Thoracic aorta (tissue), 2 donors: ENCODE measurements around the gene PTPRS. TPM values are rescaled to one million over a fixed set of nuclear protein-coding genes. Genes with fewer than 3 reads are reported as not detected.

Source experiments
- ATAC-seq: fragments of 150-250 bp; one replicate; pipeline ENCODE4 v1.8.0; 2017; ENCODE audit warnings: low read depth; ENCODE audit not compliant: insufficient number of reproducible peaks, low FRiP score
- DNase-seq: peaks from one replicate; pipeline ENCODE4 v3.0.0-alpha.2; 2020; ENCODE audit warnings: low spot score
- H3K27ac ChIP-seq, 2 donors: fragments of 200-600 bp; sonication (generic); 1 replicate in 1 of 2; 2 replicates in 1 of 2; pipeline ENCODE4 v1.5.1; 2016; ENCODE audit warnings: mild to moderate bottlenecking in 2 of 2, moderate library complexity in 2 of 2
- H3K27me3 ChIP-seq: fragments of 200-600 bp; sonication (generic); replicated peaks from 2 replicates; pipeline ENCODE4 v1.6.0; 2016; ENCODE audit warnings: mild to moderate bottlenecking; ENCODE audit not compliant: insufficient read depth
- H3K36me3 ChIP-seq: fragments of 200-600 bp; sonication (generic); one replicate; pipeline ENCODE4 v1.5.1; 2016
- H3K4me1 ChIP-seq, 2 donors: fragments of 200-600 bp; sonication (generic); 1 replicate in 1 of 2; 2 replicates in 1 of 2; pipeline versions ENCODE4 v1.5.1 to v1.6.0; 2016; ENCODE audit warnings: low read depth in 2 of 2, mild to moderate bottlenecking in 1 of 2; ENCODE audit not compliant: control insufficient read depth in 1 of 2
- H3K4me3 ChIP-seq: fragments of 200-600 bp; sonication (generic); 2 replicates; pipeline ENCODE4 v1.5.1; 2016; ENCODE audit warnings: mild to moderate bottlenecking
- H3K9me3 ChIP-seq: fragments of 200-600 bp; sonication (generic); 2 replicates; pipeline ENCODE4 v1.5.1; 2016
- CTCF ChIP-seq: fragments of 200-600 bp; sonication (generic); IDR thresholded peaks from one replicate; pipeline ENCODE4 v1.5.1; 2019; ENCODE audit warnings: antibody characterized with exemption
- total RNA-seq, 2 donors: library from RNA; depleted of rRNA; stranded (reverse); fragments of >200 nt; gene quantifications; one replicate each; pipeline versions ENCODE4 v1.1.0 to v1.2.3, GENCODE V29; 2016

Gene PTPRS
- total RNA-seq, 2 donors from 2014 or later, result 272 to 356 TPM

- TF ChIP-seq CTCF, result no peak
- no peak for DNase-seq
- H3K9me3 ChIP-seq, result no peaks in the 10 kb centered on the region
Measured at GRCh38 chr19:5349041-5349440, 8.4 kb upstream of the PTPRS start.

GRCh38 chr19:5345895-5346386 lies 5.3 kb upstream of the PTPRS start:
- Histone ChIP-seq H3K27me3 (no peaks in the 10 kb centered on the region), H3K4me3 (no peak overlapping the region), H3K27ac (no peak overlapping the region), H3K36me3 (no peaks in the 10 kb centered on the region), H3K4me1 (no peaks in the 10 kb centered on the region), H3K9me3 (no peaks in the 10 kb centered on the region)
- DNase-seq (no peak), ATAC-seq (no peak)
- TF ChIP-seq CTCF, result no peak

More at GRCh38 chr19:5349041-5349440, 8.4 kb upstream of the PTPRS start:
- no peak overlapping the region for H3K27ac ChIP-seq
- no peak overlapping the region for H3K4me3 ChIP-seq
- no peaks in the 10 kb centered on the region for H3K27me3 ChIP-seq
- no peak for ATAC-seq
- H3K4me1 ChIP-seq, result no peaks in the 10 kb centered on the region
- H3K36me3 ChIP-seq, result no peaks in the 10 kb centered on the region

- H3K9me3 ChIP-seq, result no peaks in the 10 kb centered on the region
- TF ChIP-seq CTCF, result no peak
- H3K4me3 ChIP-seq, result no peak overlapping the region
- no peak for DNase-seq
- H3K36me3 ChIP-seq, result no peaks in the 10 kb centered on the region
- peaks cover 9% of the 10 kb centered on the region for H3K27me3 ChIP-seq
- peaks cover 10 to 17% of the 10 kb centered on the region in 2 donors for H3K4me1 ChIP-seq
- no peak overlapping the region for H3K27ac ChIP-seq
- ATAC-seq, result no peak
Measured at GRCh38 chr19:5343848-5344247, 3.2 kb upstream of the PTPRS start.

GRCh38 chr19:5342573-5343201 lies 2.1 kb upstream of the PTPRS start:
- no peaks in the 10 kb centered on the region for H3K36me3 ChIP-seq
- H3K27me3 ChIP-seq, result peaks cover 19% of the 10 kb centered on the region
- no peak for DNase-seq
- H3K4me1 ChIP-seq, result peaks cover 10 to 21% of the 10 kb centered on the region in 2 donors
- no peak for ATAC-seq
- H3K4me3 ChIP-seq, result no peak overlapping the region
- H3K9me3 ChIP-seq, result no peaks in the 10 kb centered on the region
- no peak for TF ChIP-seq CTCF
- H3K27ac ChIP-seq, result no peak overlapping the region

GRCh38 chr19:5341981-5342380 lies 1.4 kb upstream of the PTPRS start:
- H3K36me3 ChIP-seq, result no peaks in the 10 kb centered on the region
- H3K4me1 ChIP-seq, result peaks cover 10 to 21% of the 10 kb centered on the region in 2 donors
- peaks cover 19% of the 10 kb centered on the region for H3K27me3 ChIP-seq
- DNase-seq, result no peak
- no peak overlapping the region for H3K4me3 ChIP-seq
- no peaks in the 10 kb centered on the region for H3K9me3 ChIP-seq
- no peak overlapping the region for H3K27ac ChIP-seq
- no peak for TF ChIP-seq CTCF
- ATAC-seq, result no peak
